Epithelial cell of proximal tubule (primary cell): ENCODE data around the gene AIFM1. TPM values are rescaled to one million over a fixed set of nuclear protein-coding genes. Genes with fewer than 3 reads are reported as not detected.

ENCODE experiments used
- DNase-seq: peaks from one replicate; pipeline ENCODE4 v3.0.0-alpha.2; 2011; ENCODE audit warnings: low read depth
- H3K4me3 ChIP-seq: 2 replicates; pipeline ENCODE4 v1.5.1; 2011; ENCODE audit warnings: low read depth, mild to moderate bottlenecking, low read length
- total RNA-seq: library from RNA; depleted of rRNA; stranded (reverse); fragments of >200 nt; gene quantifications from 2 replicates; pipeline ENCODE4 v1.2.3, GENCODE V29; 2015
- TF ChIP-seq, protein P1 (sequence below): conservative IDR thresholded peaks from 2 replicates; pipeline ENCODE4 v1.5.1; 2012; ENCODE audit warnings: low read depth, mild to moderate bottlenecking, low read length

The AIFM1 gene
- total RNA-seq, 1 donor from 2014 or later: 29.8 TPM

DNA sequence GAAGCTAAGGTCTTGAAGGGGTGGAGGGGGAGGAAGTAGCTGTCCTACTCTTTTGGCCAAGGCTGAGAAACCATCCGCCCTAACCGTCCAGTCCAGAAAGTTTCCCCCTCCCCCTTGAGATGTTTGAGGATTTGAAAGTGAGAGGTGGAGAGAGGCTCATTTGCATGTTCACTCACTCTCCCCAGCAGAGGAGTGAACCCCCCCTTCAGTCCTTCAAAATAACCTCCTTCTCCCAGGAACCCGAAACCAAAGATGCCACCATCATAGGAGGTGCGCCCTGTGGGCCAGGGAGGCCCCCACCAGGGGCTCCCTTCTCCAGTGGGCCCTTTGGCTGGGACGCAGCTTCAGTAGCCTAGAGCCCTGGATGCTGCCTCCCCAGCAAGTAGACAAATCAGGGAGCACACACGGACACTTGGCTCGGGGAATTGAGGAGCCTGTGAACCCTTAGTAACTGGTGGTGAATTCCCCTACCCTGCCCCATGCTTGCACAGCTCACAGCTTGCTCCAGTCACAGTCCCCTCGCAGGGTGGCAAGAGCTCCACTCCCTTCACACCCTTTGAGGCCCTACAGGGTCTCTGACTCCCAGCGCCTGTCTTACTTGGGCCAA is 80.9 kb downstream of the AIFM1 start:
- TF ChIP-seq, protein P1, sequence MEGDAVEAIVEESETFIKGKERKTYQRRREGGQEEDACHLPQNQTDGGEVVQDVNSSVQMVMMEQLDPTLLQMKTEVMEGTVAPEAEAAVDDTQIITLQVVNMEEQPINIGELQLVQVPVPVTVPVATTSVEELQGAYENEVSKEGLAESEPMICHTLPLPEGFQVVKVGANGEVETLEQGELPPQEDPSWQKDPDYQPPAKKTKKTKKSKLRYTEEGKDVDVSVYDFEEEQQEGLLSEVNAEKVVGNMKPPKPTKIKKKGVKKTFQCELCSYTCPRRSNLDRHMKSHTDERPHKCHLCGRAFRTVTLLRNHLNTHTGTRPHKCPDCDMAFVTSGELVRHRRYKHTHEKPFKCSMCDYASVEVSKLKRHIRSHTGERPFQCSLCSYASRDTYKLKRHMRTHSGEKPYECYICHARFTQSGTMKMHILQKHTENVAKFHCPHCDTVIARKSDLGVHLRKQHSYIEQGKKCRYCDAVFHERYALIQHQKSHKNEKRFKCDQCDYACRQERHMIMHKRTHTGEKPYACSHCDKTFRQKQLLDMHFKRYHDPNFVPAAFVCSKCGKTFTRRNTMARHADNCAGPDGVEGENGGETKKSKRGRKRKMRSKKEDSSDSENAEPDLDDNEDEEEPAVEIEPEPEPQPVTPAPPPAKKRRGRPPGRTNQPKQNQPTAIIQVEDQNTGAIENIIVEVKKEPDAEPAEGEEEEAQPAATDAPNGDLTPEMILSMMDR: no peak
- no peak overlapping the region for H3K4me3 ChIP-seq

DNA sequence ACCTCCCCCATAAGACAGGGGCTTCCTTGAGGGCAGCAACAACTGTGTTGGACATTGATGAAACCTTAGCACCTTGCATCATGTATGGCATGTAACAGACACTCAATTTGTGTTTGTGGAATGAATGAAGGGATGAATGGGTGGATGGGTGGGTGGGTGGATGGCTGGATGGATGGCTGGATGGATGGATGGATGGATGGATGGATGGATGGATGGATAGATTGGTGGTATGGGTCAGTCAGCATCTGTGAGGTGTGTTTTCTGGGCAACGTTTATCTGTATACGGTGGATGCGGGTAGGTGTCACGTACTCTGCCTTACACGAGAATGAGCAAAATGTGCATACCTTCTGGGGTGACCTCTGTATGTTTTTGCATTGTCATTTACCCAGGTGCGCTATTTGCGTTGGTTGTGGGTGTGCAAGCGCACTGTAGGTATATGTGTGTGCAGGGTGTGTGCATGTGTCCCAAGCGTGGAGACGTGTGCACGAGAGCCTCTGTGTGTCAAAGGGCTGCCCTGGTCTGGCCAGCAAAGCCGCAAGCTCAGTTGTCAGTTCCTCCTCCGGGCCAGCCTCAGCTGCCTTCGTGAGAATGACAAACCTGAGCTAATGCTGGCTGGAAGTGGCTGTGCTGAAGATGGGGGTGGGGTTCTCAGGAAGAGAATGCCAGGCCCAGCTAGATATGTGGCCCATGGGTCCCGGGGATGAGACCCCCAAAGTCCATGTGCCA is 81.8 kb downstream of the AIFM1 start:
- no peak overlapping the region for H3K4me3 ChIP-seq
- TF ChIP-seq, protein P1: no peak
- no peak for DNase-seq

More for the DNA sequence above, 80.9 kb downstream of the AIFM1 start:
- no peak for DNase-seq

DNA sequence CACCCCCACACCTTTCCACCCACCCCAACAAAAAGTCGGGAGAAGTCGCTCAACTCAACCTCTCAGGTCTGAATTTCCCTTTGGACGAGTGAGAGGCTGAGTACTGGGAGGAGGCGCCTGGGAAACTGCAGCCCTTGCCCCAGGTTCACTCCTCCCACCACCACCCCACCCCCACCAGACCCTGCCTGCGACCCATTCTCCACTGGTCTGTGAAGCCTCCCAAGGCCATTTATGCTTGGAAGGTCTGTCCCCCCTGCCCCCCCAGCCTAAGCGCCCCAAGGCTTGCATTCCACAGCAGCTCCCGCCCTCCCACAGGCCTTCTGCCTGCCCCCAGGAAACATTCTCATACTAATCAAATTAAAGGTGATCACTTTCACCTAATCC is 82.5 kb downstream of the AIFM1 start:
- H3K4me3 ChIP-seq: no peak overlapping the region
- TF ChIP-seq, protein P1: no peak
- DNase-seq: no peak

DNA sequence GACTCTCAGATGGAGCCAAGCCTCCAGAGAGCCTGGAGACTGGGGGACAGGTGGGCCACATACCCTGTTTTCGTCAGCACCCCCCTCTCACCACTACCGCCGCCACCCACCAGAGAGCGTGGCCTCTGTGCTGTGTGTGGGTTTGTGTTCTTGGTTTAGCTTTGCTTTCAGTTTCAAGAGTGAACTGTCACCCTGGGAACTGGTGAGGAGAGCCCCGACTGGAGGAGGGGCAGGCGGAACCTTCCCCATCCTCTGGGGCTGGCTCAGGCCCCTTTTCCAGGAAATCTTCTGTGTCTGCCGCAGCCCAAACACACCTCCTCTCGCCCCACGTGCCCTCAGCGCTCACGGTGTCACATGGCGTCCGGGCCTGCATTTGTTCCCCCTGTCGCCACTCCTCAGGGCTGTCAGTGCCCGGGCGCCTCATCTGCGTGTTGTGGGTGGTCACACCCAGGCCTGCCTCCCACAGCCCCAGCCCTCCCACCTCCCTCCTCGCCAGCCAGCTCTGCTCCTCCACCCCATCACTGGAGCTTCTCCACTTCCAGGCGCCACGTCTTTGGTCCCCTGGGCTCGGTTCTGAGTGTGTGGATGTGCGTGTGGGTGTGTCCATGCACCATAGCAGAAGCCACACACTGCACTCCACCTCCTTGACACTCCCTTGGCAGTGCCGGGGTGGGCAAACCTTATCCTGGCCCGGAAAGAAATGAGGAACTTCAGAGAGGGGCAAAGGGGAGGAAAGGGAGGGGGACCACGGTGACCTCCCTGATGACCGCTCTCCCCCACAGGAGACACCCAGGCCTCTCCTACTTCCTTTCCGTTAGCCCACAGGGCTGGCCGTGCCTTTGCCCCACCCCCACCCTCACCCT is 83.2 kb downstream of the AIFM1 start:
- TF ChIP-seq, protein P1: no peak
- H3K4me3 ChIP-seq: no peak overlapping the region
- DNase-seq: no peak

DNA sequence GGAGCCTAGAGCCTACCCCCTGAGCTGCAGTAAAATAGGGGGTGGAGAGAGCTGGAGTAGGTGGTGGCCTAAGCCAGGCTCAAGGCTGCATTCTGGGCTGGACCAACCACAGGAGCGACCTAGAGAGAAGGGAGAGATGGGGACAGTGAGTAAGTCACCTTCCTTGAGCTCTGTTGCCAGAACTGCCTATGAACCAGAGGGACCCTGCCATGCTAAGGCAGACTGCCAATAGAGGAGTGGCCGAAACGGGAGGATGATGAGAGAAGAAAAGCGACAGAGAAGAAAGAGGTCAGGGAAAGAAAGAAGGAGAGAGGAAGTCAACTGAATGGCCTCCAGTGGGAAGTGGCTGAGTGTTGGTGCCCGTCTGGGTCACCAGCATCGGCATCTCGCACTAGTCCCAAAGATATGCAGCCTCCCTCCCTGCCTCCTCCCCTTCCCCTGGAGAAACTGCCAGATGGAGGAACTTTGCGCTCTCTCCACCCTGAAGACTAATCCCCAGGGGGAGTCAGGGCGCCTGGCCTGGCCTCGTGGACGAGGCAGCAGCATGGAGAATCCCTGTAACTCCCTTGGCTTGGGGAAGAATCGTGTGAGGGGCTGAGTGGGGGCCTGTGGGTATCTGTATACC is 84.1 kb downstream of the AIFM1 start:
- no peak overlapping the region for H3K4me3 ChIP-seq
- no peak for DNase-seq
- TF ChIP-seq, protein P1: no peak

DNA sequence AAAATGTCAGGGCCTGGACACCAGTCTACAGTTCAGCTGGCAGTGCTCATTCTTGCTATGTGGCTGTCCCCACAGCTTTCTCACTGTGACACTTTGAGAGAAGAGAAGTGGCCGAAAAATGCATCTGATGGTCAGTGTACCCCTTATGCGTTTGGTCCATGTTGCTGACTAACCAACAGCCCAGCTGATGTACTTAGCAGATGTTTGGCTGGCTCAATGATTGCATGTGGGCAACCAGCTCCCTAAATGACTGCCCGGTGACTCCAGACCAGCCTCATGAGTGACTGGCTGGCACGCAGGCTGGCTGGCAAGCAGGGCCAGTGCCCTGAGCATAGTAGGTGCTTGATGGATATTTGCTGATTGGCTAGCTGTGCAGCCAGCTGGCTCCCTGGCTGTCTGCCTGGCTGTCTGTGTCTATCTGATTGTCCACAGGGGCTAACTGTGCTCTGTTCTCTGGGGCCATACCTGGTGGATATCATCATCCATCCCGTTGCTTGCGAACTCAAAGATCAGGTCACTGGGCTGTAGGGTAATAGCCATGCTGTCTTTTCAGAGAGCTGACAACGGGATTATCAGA is 84.8 kb downstream of the AIFM1 start:
- no peak for DNase-seq
- H3K4me3 ChIP-seq: no peak overlapping the region
- TF ChIP-seq, protein P1: no peak
